DMS79 (cell line): Measurements from ENCODE around the gene LBHD1.
"Not testable (repeated sequence)": the region's sequence is repeated elsewhere in the genome, so short reads cannot be mapped to it uniquely, and the experiment has no call there.

Source experiments
- DNase-seq: peaks from one replicate; lab custom pipeline; 2025; lab: John Stamatoyannopoulos, UW

The LBHD1 gene

GRCh38 chr11:62693624-62694023 is 21.6 kb upstream of the LBHD1 start:
- not testable (repeated sequence) for DNase-seq

DNA sequence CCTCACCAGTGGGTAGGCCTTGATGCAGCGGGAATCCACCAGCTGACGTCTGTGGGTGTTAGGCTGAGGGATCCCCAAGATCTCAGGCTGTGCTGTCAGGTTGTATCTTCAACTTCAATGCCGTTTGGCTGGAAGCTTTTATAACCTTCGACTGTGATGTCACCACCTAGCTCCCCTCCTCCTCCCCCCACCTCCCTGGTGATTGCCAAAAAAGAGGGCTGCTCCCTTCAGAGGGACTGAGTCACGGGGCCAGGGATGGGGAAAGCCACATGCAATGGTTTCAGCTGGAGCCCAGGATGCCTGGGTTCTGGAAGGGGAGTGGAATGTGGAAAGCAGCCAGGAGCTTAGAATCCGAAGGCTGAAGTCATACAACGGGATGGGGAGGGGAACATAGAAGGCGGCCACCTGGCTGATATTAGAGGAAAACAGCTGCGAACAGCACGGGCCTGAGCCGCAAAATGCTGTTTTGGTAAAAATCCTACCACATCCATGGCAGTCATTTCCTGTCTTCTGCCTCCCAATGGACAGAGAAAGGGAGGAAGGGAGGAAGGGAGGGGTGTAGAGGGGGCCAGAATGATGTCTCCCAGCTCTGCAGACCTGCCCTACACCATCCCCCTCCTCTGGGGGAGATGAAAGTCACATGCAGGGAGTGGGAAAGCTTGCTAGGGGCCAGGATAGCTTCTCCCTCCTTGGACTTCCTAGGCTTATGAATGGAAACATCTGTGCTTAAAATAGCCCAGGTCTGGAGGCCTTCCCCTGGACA is 17.5 kb upstream of the LBHD1 start, which contains the start of gene LRRN4CL:
Gene LRRN4CL (minus strand): TSS at position 110 of the 763 bp plus-strand sequence. CDS start 1,022 bp downstream, outside the sequence.
- DNase-seq = no peak

DNA sequence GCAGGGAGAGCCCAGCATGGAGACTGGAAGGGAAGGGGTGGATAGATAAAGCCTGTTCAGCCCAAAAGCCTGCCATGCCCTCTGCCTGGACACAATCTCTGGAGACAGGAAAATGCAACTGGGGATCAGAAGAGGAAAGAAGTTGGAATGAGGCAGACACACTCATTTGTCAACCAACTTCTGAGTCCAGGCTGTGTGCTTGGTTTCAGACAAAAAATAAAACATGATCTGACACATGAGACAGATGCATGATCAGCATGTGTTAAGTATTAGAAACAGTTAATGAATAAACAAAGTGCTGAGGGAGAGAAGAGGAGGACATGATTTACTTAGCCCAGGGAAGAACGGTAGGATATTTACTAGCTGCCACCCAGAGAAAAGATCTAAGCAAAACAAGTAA is 16.4 kb upstream of the LBHD1 start:
- DNase-seq = no peak

DNA sequence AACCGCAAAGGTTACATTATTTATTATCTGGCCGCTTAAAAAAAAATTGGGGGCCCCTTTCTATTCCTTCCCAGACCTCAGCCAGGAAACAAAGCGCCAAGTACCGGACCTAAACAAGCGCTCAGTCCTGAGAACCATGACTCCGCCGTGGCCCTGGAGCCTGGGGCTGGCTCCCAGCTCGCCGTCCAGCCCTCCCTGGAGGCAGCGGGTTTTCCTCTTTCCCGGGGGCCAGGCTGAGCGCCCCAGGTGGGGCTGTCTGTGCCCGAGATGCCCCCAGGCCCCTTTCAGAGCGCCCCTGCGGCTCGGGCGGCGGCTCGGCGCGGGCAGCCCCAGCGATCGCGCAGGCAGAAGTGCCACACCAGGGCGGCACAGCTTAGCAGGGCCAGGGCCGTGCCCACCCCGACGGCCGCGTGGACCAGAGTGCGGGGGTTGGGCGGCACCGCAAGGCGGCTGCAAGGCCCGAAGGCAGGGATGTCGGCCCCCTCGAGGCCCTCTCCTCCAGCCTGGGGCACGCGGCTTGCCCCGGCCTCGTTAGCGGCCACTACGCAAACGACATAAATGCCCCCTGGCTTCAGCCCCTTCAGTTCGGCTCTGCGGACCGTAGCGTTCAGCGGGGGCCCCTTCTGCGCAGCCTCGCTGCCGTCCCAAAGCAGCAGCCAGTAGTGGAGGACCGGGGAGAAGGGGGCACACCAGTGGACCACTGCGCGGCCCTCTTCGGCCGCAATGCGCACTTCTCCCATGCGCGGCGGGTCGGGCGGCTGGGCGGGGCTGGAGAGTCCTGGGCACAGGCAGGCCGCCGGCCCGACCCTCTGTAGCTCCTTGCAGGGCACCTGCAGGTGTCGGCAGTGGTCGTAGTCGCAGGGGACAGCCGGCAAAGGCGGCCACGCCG is 15.7 kb upstream of the LBHD1 start:
- no peak for DNase-seq

DNA sequence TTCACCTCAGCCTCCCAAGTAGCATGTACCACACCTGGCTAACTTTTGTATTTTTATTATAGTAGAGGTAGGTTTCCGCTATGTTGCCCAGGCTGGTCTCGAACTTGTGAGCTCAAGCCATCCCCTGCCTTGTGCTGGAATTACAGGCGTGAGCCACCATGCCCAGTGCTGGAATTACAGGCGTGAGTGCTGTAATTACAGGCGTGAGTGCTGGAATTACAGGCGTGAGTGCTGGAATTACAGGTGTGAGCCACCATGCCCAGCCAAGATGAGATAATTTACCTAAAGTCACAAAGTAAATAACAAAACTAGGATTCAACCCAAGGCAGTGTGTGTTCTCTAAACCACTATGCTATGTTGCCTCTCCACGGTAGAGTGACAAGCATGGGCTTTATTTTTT is 10.5 kb upstream of the LBHD1 start:
- DNase-seq = no peak

DNA sequence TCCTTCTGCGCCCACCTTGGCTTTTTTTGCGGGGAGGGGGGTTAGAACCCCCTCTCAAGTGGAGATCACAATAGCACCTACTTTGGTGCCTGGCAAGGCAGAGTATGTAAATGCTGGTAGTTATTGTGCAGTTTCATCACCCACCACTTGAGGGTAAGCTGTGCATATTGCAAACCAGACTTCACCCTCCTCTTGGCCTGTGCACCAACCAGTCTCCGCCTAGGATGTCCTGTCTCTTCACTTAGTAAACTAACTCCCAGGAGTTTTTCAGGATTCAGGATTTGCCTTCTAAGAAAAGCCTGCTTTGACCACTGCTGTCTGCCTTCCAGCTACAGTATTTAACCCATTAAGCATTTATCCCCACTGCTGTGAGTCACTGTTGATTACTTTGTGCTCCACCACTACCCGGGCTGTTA is 8.8 kb upstream of the LBHD1 start:
- peak; percentile 3 for DNase-seq

DNA sequence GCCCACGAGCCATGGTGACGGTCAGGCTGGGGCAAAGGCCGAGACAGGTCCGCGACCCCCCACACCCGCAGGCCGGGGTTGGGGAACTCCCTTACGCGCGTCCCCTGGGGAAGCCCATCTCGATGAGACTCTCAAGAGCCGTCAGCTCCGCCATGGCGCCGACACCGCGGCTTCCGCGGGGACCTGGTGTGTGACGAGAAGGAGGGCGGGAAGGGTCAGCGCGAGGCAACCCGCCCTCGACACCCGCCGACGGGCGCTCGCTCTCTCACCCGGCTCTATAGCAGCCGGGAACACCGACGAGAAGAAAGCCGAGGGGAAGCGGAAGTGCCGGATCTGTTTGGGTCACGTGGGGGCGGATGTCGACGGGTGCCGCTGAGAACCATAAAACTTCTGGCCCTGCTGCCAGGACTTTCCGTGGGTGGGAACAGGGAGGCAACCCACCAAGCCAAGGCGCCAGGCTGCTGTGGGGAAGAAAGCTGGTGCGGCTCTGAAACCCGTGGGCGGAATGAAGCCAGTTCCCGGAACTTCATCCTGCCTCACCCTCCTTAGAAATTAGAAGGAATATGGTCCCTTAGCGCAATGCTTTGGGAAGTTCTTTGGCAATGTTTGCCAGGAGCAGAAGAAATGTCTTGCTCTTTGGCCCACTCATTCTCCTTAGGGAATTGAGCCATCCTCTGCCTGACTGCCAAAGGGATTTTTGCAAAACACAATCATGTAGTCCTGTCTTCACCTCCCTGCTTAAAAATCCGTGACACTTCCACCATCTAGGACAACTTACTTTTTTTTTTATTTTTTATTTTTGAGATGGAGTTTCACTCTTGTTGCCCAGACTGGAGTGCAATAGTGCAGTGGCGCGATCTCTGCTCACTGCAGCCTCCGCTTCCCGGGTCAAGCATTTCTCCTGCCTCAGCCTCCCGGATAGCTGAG is 7.0 kb upstream of the LBHD1 start, which contains the start of gene UBXN1:
Gene UBXN1 (minus strand): TSS at position 304 of the 927 bp plus-strand sequence. CDS start 150 bp downstream, at position 154.
- DNase-seq = peak; percentile 72

- no peak for DNase-seq
Measured at GRCh38 chr11:62678433-62678769, 6.3 kb upstream of the LBHD1 start.

GRCh38 chr11:62677714-62678113 is 5.6 kb upstream of the LBHD1 start:
- DNase-seq = no peak

GRCh38 chr11:62677156-62677555 is 5.1 kb upstream of the LBHD1 start:
- no peak for DNase-seq

GRCh38 chr11:62676698-62677097 is 4.6 kb upstream of the LBHD1 start:
- no peak for DNase-seq

DNA sequence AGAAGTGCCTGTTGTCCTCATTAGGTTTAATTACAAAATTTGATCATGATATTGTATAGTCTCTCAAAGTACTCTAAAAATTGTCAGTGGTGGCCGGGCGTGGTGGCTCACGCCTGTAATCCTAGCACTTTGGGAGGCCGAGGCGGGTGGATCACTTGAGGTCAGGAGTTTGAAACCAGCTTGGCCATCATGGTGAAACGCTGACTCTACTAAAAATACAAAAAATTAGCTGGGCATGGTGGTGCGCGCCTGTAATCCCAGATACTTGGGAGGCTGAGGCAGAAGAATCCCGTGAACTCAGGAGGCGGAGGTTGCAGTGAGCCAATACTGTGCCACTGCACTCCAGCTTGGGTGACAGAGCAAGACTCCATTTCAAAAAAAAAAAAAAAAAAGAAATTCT is 3.3 kb upstream of the LBHD1 start:
- DNase-seq = not testable (repeated sequence)

DNA sequence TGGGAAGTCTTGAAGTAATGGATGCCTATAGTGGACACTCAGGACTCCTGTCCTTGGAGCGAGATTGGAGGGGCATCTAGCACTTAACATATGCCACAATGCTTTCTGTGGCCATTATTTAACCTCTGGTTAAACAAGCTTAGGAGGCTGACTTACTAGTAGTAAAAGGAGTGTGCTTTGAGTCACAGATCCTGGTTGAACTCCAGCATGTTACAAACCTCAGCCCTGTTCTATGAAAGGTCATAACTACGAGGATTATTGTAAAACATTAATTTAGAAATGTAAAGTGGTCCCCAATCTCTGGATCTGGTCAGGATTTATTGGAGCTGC is 1.1 kb upstream of the LBHD1 start:
- DNase-seq = no peak

DNA sequence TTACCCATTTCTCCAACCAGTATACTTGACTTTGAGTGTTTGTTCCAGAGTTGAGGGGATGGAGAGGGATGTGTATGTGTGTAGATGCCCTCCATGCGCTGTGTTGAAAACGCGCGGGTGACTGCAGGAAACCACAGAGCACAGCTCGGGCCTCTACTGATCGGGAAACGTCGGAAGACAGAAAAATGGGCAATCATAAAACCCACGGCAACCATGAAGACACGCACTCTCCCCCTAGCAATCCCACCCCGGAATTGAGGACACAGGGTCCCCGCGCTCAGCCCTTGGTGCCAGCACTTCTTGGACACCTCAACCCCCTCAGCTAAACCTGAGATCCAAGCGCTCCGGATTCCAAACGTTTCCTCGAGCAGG is 845 bp downstream of the LBHD1 start:
- no peak for DNase-seq

DNA sequence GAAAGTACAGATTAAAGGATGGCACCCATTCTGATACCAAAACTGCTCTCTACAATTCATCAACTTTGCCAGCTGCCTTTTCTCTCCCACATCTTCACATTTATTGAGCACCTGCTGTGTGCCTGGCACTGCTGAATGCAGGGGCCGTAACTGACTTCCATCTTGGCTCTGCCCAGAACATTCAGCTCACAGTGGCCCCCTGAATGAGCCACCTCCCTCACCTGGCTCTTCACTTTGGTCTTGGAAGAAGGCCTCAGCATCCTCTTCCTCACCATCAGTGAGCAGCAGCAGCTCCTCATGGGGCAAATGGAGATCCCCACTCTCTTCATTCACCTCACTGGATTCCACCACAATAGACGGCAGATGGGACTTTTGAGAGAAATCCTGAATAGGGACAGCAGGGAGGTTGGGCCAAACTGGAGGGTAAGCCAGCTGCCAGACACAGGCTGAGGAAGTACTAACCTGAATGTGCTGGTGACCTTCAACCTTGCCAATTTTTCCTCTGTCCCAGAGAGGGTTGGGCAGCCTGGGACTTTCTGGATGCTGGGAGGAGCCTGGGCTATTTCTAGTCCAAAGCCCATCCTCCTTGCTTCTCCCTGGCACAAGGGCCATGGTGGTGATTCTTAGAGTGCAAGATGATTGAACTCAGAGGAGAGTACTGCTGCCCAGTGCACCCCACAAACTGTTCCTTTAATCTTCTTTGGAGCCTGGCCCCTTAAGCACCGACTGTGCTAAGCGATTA is 2.5 kb downstream of the LBHD1 start:
- no peak for DNase-seq

DNA sequence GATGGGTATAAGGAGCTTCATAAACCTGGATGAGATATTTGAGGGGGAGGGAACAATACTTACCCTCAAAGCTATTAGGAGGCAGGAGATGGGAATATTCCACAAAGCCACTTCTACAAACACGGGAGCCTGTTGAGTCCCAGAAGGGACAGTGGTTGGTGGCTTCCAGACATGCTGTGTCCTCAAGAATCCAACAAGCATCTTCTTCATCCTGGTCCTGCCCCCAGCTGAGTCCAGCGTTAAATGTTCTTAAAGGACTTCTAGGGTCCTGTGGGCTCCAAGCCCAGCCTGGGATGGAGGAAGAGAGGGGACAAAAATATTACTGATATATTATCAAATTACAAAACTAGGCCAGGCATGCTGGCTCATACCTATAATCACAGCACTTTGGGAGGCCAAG is 4.6 kb downstream of the LBHD1 start:
- no peak for DNase-seq

- no peak for DNase-seq
Measured at GRCh38 chr11:62666259-62666926, 5.7 kb downstream of the LBHD1 start.

DNA sequence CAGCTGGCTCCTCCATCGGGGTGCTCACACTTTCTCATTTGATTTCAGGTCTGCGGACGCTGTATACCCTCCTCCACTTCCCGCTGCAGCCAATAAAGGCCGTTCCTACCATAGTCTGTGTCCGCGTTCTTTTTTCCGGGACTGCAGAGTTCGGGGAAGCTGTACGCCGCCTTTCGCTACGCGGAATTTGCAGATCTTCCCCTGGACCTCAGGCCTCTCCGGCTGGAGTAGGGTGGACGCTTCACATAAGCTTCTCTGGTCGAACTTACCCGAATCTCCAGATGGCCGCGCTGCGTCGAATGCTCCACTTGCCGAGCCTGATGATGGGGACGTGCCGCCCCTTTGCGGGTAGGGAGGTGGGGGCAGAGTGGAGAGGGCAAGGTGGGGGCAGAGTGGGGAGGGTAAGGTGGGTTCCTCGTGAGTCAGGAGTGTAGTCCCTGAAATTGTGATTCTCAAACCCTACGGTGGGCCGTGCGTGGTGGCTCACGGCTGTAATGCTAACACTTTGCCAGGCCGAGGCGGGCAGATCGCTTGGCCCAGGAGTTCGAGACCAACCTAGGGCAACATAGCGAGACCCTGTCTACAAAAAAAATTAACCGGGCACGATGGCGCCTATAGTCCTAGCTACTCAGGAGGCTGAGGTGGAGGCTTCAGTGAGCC is 6.3 kb downstream of the LBHD1 start:
- peak; percentile 19 for DNase-seq

DNA sequence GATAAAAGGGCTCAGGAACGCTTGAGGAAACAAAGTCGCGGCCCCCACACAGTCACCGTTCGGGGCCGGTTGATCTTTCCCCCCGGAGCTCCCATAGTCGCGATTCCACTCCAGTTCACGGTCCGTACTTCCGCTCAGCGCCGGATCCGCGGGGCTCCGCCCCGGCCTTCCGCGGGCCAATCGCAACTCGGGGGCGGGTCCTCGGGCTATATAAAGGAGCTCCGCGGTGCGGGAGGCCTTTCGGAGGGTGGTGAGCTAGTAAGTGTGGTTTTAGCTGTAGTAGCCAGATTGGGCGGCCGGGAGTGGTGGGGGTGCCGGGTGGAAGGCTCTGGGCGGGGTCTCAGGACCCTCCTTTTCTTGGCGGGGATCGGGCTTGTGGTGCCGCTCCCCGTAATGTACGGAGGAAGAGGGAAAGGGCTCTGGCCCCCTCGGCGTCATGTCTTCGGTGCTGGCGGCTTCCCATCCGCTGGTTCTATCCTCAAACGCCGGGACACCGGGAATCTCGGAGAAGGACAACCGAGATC is 6.9 kb downstream of the LBHD1 start, which contains the start of the genes C11orf98 and CSKMT:
Gene C11orf98 (minus strand): TSS at position 136 of the 524 bp plus-strand sequence. CDS start 41 bp downstream, at position 95.
Gene CSKMT (plus strand): TSS at position 238 of the 524 bp plus-strand sequence. CDS start 568 bp downstream, outside the sequence.
- DNase-seq = peak; percentile 86
